ENCODE results near the gene ATF6B.

DNA sequence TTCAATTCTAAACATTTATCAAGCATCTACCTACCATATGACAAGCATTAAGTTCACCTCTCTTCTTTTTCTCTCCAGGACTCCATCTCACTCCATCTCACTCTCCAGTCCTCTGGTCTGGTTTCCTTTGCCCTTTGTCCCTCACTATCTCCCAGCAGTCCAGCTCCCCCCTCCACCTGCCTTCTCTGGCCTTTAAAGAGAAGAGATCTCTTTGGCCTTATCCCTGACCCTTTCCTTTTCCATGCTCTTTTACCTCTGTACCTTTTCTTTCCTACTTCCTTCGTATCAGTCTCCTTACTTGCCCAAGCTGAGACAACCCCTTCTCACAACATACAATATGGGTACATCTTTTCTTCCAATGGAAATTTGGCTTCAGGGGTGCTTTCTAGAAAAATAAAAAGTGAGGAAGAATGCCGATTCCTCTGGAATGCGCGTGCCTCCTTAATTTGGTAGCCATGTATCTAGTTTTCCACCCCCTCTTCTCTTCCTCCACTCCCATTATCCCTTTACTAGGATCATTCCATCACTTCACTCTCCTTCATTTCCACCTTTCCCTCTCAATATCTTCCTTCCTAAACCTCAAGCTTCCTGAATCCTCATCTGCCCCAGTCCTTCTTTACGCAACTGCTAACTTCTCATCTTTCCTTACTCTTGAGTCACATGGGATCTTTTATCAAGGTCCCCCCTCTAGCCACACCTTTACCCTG, 48.6 kb upstream of the ATF6B start:
- no peak for TF ChIP-seq CTCF (IDR thresholded peaks at IDR 0.05; ENCODE audit: poor library complexity)
- no peak for TF ChIP-seq EZH2phosphoT487 (IDR thresholded peaks at IDR 0.05; ENCODE audit: low read depth, severe bottlenecking, unreplicated experiment)
- TF ChIP-seq EZH2 (IDR thresholded peaks at IDR 0.05; ENCODE audit: borderline replicate concordance), result no peak
